HG02610 (cell line): ENCODE data around the gene FASLG.
"Not testable (repeated sequence)": the region's sequence is repeated elsewhere in the genome, so short reads cannot be mapped to it uniquely, and the experiment has no call there.

Experiments
- ATAC-seq: cut with Tn5 transposase; IDR thresholded peaks from one replicate; pipeline ENCODE4 v1.9.1; 2021; ENCODE audit warnings: mild to moderate bottlenecking, moderate library complexity; ENCODE audit not compliant: unreplicated experiment

The FASLG gene

GRCh38 chr1:172658871-172659453, at the start of gene FASLG:
FASLG (plus strand) TSS chr1:172659103; CDS start chr1:172659202, 99 bp downstream.
- ATAC-seq, result no peak

- no peak for ATAC-seq
Observed at GRCh38 chr1:172609528-172609927, 49.4 kb upstream of the FASLG start.

- no peak for ATAC-seq
Observed at GRCh38 chr1:172612478-172612877, 46.4 kb upstream of the FASLG start.

GRCh38 chr1:172613294-172613693, 45.6 kb upstream of the FASLG start:
- no peak for ATAC-seq

GRCh38 chr1:172616195-172616594, 42.7 kb upstream of the FASLG start:
- ATAC-seq, result no peak

GRCh38 chr1:172616636-172617035, 42.3 kb upstream of the FASLG start:
- ATAC-seq, result no peak

- ATAC-seq, result not testable (repeated sequence)
Observed at GRCh38 chr1:172620603-172621002, 38.3 kb upstream of the FASLG start.

GRCh38 chr1:172622541-172622940, 36.4 kb upstream of the FASLG start:
- no peak for ATAC-seq

GRCh38 chr1:172623748-172624147, 35.2 kb upstream of the FASLG start:
- ATAC-seq, result no peak

GRCh38 chr1:172626845-172627244, 32.1 kb upstream of the FASLG start:
- no peak for ATAC-seq

GRCh38 chr1:172627702-172628101, 31.2 kb upstream of the FASLG start:
- no peak for ATAC-seq

- no peak for ATAC-seq
Observed at GRCh38 chr1:172628401-172628800, 30.5 kb upstream of the FASLG start.

- ATAC-seq, result no peak
Observed at GRCh38 chr1:172629170-172629569, 29.7 kb upstream of the FASLG start.

- no peak for ATAC-seq
Observed at GRCh38 chr1:172629638-172630037, 29.3 kb upstream of the FASLG start.

- ATAC-seq, result no peak
Observed at GRCh38 chr1:172630056-172630818, 28.7 kb upstream of the FASLG start.

GRCh38 chr1:172630868-172631267, 28.0 kb upstream of the FASLG start:
- no peak for ATAC-seq

GRCh38 chr1:172637522-172637921, 21.4 kb upstream of the FASLG start:
- no peak for ATAC-seq

- no peak for ATAC-seq
Observed at GRCh38 chr1:172638249-172638648, 20.7 kb upstream of the FASLG start.

GRCh38 chr1:172638885-172639831, 19.7 kb upstream of the FASLG start:
- ATAC-seq, result peak; percentile 70

GRCh38 chr1:172640111-172640510, 18.8 kb upstream of the FASLG start:
- no peak for ATAC-seq

GRCh38 chr1:172641492-172641891, 17.4 kb upstream of the FASLG start:
- ATAC-seq, result no peak
